ENCODE measurements around the gene EZH1. TPM values are rescaled to one million over a fixed set of nuclear protein-coding genes. Genes with fewer than 3 reads are reported as not detected.

EZH1 gene
- total RNA-seq, 1 donor from 2014 or later, result 30.4 TPM

GRCh38 chr17:42780851-42781638 is 36.2 kb upstream of the EZH1 start:
- no peak for TF ChIP-seq CTCF (conservative IDR thresholded peaks at IDR 0.05)
- no peak overlapping the region for H3K27ac Mint-ChIP-seq (ENCODE audit: unreplicated experiment)
- H3K9me3 Mint-ChIP-seq, result no peaks in the 10 kb centered on the region
- peaks cover 12% of the 10 kb centered on the region for H3K4me1 Mint-ChIP-seq
- peak overlapping the region; percentile 77 for H3K4me3 Mint-ChIP-seq
- H3K27me3 Mint-ChIP-seq (ENCODE audit: low read depth), result peaks cover 57% of the 10 kb centered on the region
- DNase-seq (ENCODE audit: low read depth, low spot score), result no peak
- H3K36me3 Mint-ChIP-seq (ENCODE audit: low read depth), result no peaks in the 10 kb centered on the region

GRCh38 chr17:42779936-42780850 is 35.4 kb upstream of the EZH1 start, which contains the start of gene WNK4:
Gene WNK4 (plus strand): TSS chr17:42780610. CDS start chr17:42780699, 89 bp downstream.
- no peaks in the 10 kb centered on the region for H3K9me3 Mint-ChIP-seq
- peaks cover 12% of the 10 kb centered on the region for H3K4me1 Mint-ChIP-seq
- H3K27me3 Mint-ChIP-seq (ENCODE audit: low read depth), result peaks cover 50% of the 10 kb centered on the region
- peak; percentile 13 for DNase-seq (ENCODE audit: low read depth, low spot score)
- H3K36me3 Mint-ChIP-seq (ENCODE audit: low read depth), result no peaks in the 10 kb centered on the region
- no peak for TF ChIP-seq CTCF (conservative IDR thresholded peaks at IDR 0.05)
- H3K27ac Mint-ChIP-seq (ENCODE audit: unreplicated experiment), result no peak within 1 kb of the TSS
- peak within 1 kb of the TSS; percentile 77 for H3K4me3 Mint-ChIP-seq

- no peak for DNase-seq (ENCODE audit: low read depth, low spot score)
- Mint-ChIP-seq H3K4me3 (peak overlapping the region; percentile 67), H3K27ac (ENCODE audit: unreplicated experiment) (peak overlapping the region; percentile 71), H3K9me3 (no peaks in the 10 kb centered on the region), H3K4me1 (peaks cover 13% of the 10 kb centered on the region), H3K27me3 (ENCODE audit: low read depth) (peaks cover 44% of the 10 kb centered on the region), H3K36me3 (ENCODE audit: low read depth) (no peaks in the 10 kb centered on the region)
- no peak for TF ChIP-seq CTCF (conservative IDR thresholded peaks at IDR 0.05)
Measured at GRCh38 chr17:42779304-42779935, 34.6 kb upstream of the EZH1 start.

GRCh38 chr17:42778570-42778969 is 33.7 kb upstream of the EZH1 start:
- Mint-ChIP-seq H3K27me3 (ENCODE audit: low read depth) (peaks cover 39% of the 10 kb centered on the region), H3K27ac (ENCODE audit: unreplicated experiment) (no peak overlapping the region), H3K4me3 (peak overlapping the region; percentile 54), H3K9me3 (no peaks in the 10 kb centered on the region), H3K36me3 (ENCODE audit: low read depth) (no peaks in the 10 kb centered on the region), H3K4me1 (peaks cover 21% of the 10 kb centered on the region)
- no peak for DNase-seq (ENCODE audit: low read depth, low spot score)
- no peak for TF ChIP-seq CTCF (conservative IDR thresholded peaks at IDR 0.05)

GRCh38 chr17:42775534-42776098 is 30.8 kb upstream of the EZH1 start:
- H3K9me3 Mint-ChIP-seq, result no peaks in the 10 kb centered on the region
- no peak overlapping the region for H3K27ac Mint-ChIP-seq (ENCODE audit: unreplicated experiment)
- H3K27me3 Mint-ChIP-seq (ENCODE audit: low read depth), result peaks cover 12% of the 10 kb centered on the region
- H3K36me3 Mint-ChIP-seq (ENCODE audit: low read depth), result no peaks in the 10 kb centered on the region
- no peak for DNase-seq (ENCODE audit: low read depth, low spot score)
- peak overlapping the region; percentile 98 for H3K4me3 Mint-ChIP-seq
- TF ChIP-seq CTCF (conservative IDR thresholded peaks at IDR 0.05), result no peak
- H3K4me1 Mint-ChIP-seq, result peaks cover 33% of the 10 kb centered on the region

Data from neural crest cell (in vitro differentiated cells).